ENCODE measurements around the gene RAB3D.
"Not testable (repeated sequence)": the region's sequence is repeated elsewhere in the genome, so short reads cannot be mapped to it uniquely, and the experiment has no call there.

RAB3D gene

GRCh38 chr19:11339254-11340098 is at the start of gene RAB3D:
RAB3D (minus strand) TSS chr19:11339657; CDS start chr19:11337399, 2,258 bp downstream.
- DNase-seq: peak; percentile 85

- no peak for DNase-seq
Measured at GRCh38 chr19:11387162-11388034, 47.9 kb upstream of the RAB3D start.

- no peak for DNase-seq
Measured at GRCh38 chr19:11384778-11385129, 45.3 kb upstream of the RAB3D start.

- DNase-seq: no peak
Measured at GRCh38 chr19:11383706-11384048, 44.2 kb upstream of the RAB3D start.

- no peak for DNase-seq
Measured at GRCh38 chr19:11382898-11383705, 43.6 kb upstream of the RAB3D start.

GRCh38 chr19:11380653-11381537 is 41.4 kb upstream of the RAB3D start:
- peak; percentile 98 for DNase-seq

GRCh38 chr19:11379857-11380350 is 40.4 kb upstream of the RAB3D start:
- DNase-seq: no peak

GRCh38 chr19:11379269-11379845 is 39.9 kb upstream of the RAB3D start:
- DNase-seq: not testable (repeated sequence)

GRCh38 chr19:11378319-11379189 is 39.1 kb upstream of the RAB3D start:
- DNase-seq: no peak

GRCh38 chr19:11377756-11378155 is 38.3 kb upstream of the RAB3D start:
- no peak for DNase-seq

- DNase-seq: no peak
Measured at GRCh38 chr19:11377237-11377636, 37.8 kb upstream of the RAB3D start.

GRCh38 chr19:11375143-11375948 is 35.9 kb upstream of the RAB3D start:
- peak; percentile 64 for DNase-seq

GRCh38 chr19:11374433-11375142 is 35.1 kb upstream of the RAB3D start, which contains the start of gene SWSAP1:
SWSAP1 (plus strand) TSS chr19:11374666; CDS start chr19:11374681, 15 bp downstream.
- peak; percentile 99 for DNase-seq

GRCh38 chr19:11373885-11374432 is 34.5 kb upstream of the RAB3D start:
- no peak for DNase-seq

- peak; percentile 52 for DNase-seq
Measured at GRCh38 chr19:11373166-11373884, 33.9 kb upstream of the RAB3D start.

GRCh38 chr19:11370744-11371143 is 31.3 kb upstream of the RAB3D start:
- DNase-seq: no peak

GRCh38 chr19:11367528-11367927 is 28.1 kb upstream of the RAB3D start:
- no peak for DNase-seq
